Endothelial cell (in vitro differentiated cells): ENCODE results near the gene ZNF598. TPM values are rescaled to one million over a fixed set of nuclear protein-coding genes. Genes with fewer than 3 reads are reported as not detected.

Experiments
- DNase-seq: peaks from one replicate; pipeline ENCODE4 v3.0.0; 2021; ENCODE audit warnings: low spot score
- H3K27ac Mint-ChIP-seq: one replicate; pipeline ENCODE4 v1.8.0; 2021; ENCODE audit warnings: mixed read lengths, inconsistent platforms; ENCODE audit not compliant: unreplicated experiment
- H3K27me3 Mint-ChIP-seq: one replicate; pipeline ENCODE4 v1.8.0; 2021; ENCODE audit warnings: mild to moderate bottlenecking, moderate library complexity, mixed read lengths, inconsistent platforms; ENCODE audit not compliant: unreplicated experiment
- H3K36me3 Mint-ChIP-seq: one replicate; pipeline ENCODE4 v1.8.0; 2021; ENCODE audit warnings: mild to moderate bottlenecking, low read depth, mixed read lengths, inconsistent platforms; ENCODE audit not compliant: unreplicated experiment
- H3K4me1 Mint-ChIP-seq: one replicate; pipeline ENCODE4 v1.8.0; 2021; ENCODE audit warnings: mild to moderate bottlenecking, mixed read lengths, inconsistent platforms; ENCODE audit not compliant: unreplicated experiment
- H3K4me3 Mint-ChIP-seq: one replicate; pipeline ENCODE4 v1.8.0; 2021; ENCODE audit warnings: mild to moderate bottlenecking, mixed read lengths, inconsistent platforms; ENCODE audit not compliant: unreplicated experiment
- H3K9me3 Mint-ChIP-seq: one replicate; pipeline ENCODE4 v1.8.0; 2021; ENCODE audit warnings: mixed read lengths, inconsistent platforms; ENCODE audit not compliant: unreplicated experiment
- total RNA-seq: library from RNA; stranded (reverse); fragmentation: NEBNext Ultra II Directional; extraction: Animal tissue kit (Norgen Biotek cat#: 25700); gene quantifications from one replicate; pipeline ENCODE4 v1.2.1, GENCODE V29; 2021; ENCODE audit not compliant: unreplicated experiment
- TF ChIP-seq, protein P1 (sequence below): fragments of 200-600 bp; sonication (generic); IDR thresholded peaks from one replicate; pipeline ENCODE4 v1.5.0; 2021; ENCODE audit warnings: antibody characterized with exemption; ENCODE audit not compliant: unreplicated experiment

The ZNF598 gene
- total RNA-seq, 1 donor from 2014 or later: 34.4 TPM

GRCh38 chr16:1953734-1954133 is 55.9 kb downstream of the ZNF598 start:
- DNase-seq: no peak
- Mint-ChIP-seq H3K36me3 (no peaks in the 10 kb centered on the region), H3K4me1 (no peaks in the 10 kb centered on the region), H3K4me3 (no peak overlapping the region), H3K27ac (no peak overlapping the region), H3K27me3 (peaks cover 7% of the 10 kb centered on the region), H3K9me3 (no peaks in the 10 kb centered on the region)
- TF ChIP-seq, protein P1, sequence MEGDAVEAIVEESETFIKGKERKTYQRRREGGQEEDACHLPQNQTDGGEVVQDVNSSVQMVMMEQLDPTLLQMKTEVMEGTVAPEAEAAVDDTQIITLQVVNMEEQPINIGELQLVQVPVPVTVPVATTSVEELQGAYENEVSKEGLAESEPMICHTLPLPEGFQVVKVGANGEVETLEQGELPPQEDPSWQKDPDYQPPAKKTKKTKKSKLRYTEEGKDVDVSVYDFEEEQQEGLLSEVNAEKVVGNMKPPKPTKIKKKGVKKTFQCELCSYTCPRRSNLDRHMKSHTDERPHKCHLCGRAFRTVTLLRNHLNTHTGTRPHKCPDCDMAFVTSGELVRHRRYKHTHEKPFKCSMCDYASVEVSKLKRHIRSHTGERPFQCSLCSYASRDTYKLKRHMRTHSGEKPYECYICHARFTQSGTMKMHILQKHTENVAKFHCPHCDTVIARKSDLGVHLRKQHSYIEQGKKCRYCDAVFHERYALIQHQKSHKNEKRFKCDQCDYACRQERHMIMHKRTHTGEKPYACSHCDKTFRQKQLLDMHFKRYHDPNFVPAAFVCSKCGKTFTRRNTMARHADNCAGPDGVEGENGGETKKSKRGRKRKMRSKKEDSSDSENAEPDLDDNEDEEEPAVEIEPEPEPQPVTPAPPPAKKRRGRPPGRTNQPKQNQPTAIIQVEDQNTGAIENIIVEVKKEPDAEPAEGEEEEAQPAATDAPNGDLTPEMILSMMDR: no peak

DNA sequence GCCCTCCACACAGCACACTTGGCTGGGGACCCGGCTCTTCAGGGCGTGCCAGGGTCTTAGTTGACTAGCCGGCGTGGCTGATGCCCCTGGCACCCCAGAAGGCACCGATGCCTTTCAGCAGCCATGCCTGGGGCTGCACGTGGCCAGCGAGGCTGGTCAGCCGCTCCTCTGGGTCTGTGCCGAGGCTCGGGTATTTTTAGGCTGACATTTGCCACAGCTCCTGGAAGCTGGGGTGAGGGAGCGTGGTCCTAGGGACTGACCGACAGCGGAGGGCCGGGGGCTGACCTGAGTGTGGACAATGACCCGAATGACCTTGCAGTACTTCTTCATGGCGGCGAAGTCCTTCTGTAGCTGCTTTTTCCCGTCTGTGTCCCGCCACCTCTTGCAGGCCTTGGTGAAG is 59.1 kb downstream of the ZNF598 start:
- no peaks in the 10 kb centered on the region for H3K4me1 Mint-ChIP-seq
- no peaks in the 10 kb centered on the region for H3K36me3 Mint-ChIP-seq
- DNase-seq: no peak
- peaks cover 6% of the 10 kb centered on the region for H3K27me3 Mint-ChIP-seq
- TF ChIP-seq, protein P1: no peak
- no peak overlapping the region for H3K4me3 Mint-ChIP-seq
- H3K9me3 Mint-ChIP-seq: no peaks in the 10 kb centered on the region
- H3K27ac Mint-ChIP-seq: no peak overlapping the region

GRCh38 chr16:1950047-1950446 is 59.6 kb downstream of the ZNF598 start:
- Mint-ChIP-seq H3K9me3 (no peaks in the 10 kb centered on the region), H3K4me1 (no peaks in the 10 kb centered on the region), H3K4me3 (no peak overlapping the region)

DNA sequence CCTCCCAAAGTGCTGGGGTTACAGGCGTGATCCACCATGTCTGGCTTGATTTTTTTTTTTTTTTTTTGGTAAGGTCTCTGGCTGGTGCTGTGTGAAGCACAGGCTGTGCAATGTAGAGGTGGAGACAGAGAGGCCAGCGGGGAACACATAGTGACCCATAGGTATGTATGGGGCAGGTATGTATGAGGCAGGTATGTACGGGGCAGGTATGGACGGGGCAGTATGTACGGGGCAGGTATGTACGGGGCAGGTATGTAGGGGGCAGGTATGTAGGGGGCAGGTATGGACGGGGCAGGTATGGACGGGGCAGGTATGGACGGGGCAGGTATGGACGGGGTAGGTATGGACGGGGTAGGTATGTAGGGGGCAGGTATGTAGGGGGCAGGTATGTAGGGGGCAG is 60.1 kb downstream of the ZNF598 start:
- no peak for DNase-seq
- Mint-ChIP-seq H3K9me3 (no peaks in the 10 kb centered on the region), H3K4me1 (no peaks in the 10 kb centered on the region), H3K27ac (no peak overlapping the region), H3K4me3 (no peak overlapping the region), H3K27me3 (peaks cover 6% of the 10 kb centered on the region), H3K36me3 (no peaks in the 10 kb centered on the region)
- TF ChIP-seq, protein P1: no peak

More at GRCh38 chr16:1950047-1950446, 59.6 kb downstream of the ZNF598 start:
- Mint-ChIP-seq H3K36me3 (no peaks in the 10 kb centered on the region), H3K27me3 (peaks cover 6% of the 10 kb centered on the region), H3K27ac (no peak overlapping the region)
- no peak for DNase-seq
- TF ChIP-seq, protein P1: no peak

Other genes with a start within 250 kb of the ZNF598 start
- 33.3 TPM for gene NME3, start 238.3 kb downstream of the ZNF598 start, total RNA-seq
- gene EME2, start 237.0 kb downstream of the ZNF598 start, total RNA-seq: 25.4 TPM
- 62.7 TPM for gene MRPS34, start 236.7 kb downstream of the ZNF598 start, total RNA-seq
- gene SPSB3, start 227.2 kb downstream of the ZNF598 start, total RNA-seq: 52.9 TPM
- 49.8 TPM for gene NUBP2, start 226.9 kb downstream of the ZNF598 start, total RNA-seq
- not detected for gene IGFALS, start 216.1 kb downstream of the ZNF598 start, total RNA-seq
- 44.8 TPM for gene HAGH, start 183.0 kb downstream of the ZNF598 start, total RNA-seq
- 23.1 TPM for gene FAHD1, start 182.6 kb downstream of the ZNF598 start, total RNA-seq
- gene MEIOB, start 137.7 kb downstream of the ZNF598 start, total RNA-seq: not detected
- gene HS3ST6, start 91.4 kb downstream of the ZNF598 start, total RNA-seq: not detected
- gene MSRB1, start 66.6 kb downstream of the ZNF598 start, total RNA-seq: 18.1 TPM
- not detected for gene RPL3L, start 55.1 kb downstream of the ZNF598 start, total RNA-seq
- gene NDUFB10, start 50.3 kb downstream of the ZNF598 start, total RNA-seq: 122 TPM
- gene RPS2, start 45.0 kb downstream of the ZNF598 start, total RNA-seq: 3,223 TPM
- gene RNF151, start 43.0 kb downstream of the ZNF598 start, total RNA-seq: not detected
- gene TBL3, start 37.8 kb downstream of the ZNF598 start, total RNA-seq: 25.0 TPM
- 0.23 TPM for gene NOXO1, start 28.4 kb downstream of the ZNF598 start, total RNA-seq
- 30.0 TPM for gene GFER, start 25.6 kb downstream of the ZNF598 start, total RNA-seq
- gene SYNGR3, start 19.9 kb downstream of the ZNF598 start, total RNA-seq: 0.82 TPM
- gene NPW, start 10.0 kb upstream of the ZNF598 start, total RNA-seq: 0.82 TPM
- 78.8 TPM for gene NHERF2, start 17.1 kb upstream of the ZNF598 start, total RNA-seq
- 25.6 TPM for gene NTHL1, start 38.0 kb upstream of the ZNF598 start, total RNA-seq
- 180 TPM for gene TSC2, start 38.2 kb upstream of the ZNF598 start, total RNA-seq
- gene PKD1, start 126.1 kb upstream of the ZNF598 start, total RNA-seq: 70.0 TPM
- gene RAB26, start 138.8 kb upstream of the ZNF598 start, total RNA-seq: 1.9 TPM
- 190 TPM for gene TRAF7, start 146.0 kb upstream of the ZNF598 start, total RNA-seq
- gene CASKIN1, start 186.8 kb upstream of the ZNF598 start, total RNA-seq: 2.4 TPM
- 35.4 TPM for gene MLST8, start 195.6 kb upstream of the ZNF598 start, total RNA-seq
- gene BRICD5, start 201.0 kb upstream of the ZNF598 start, total RNA-seq: 21.1 TPM
- gene PGP, start 205.0 kb upstream of the ZNF598 start, total RNA-seq: 31.5 TPM
- gene E4F1, start 213.8 kb upstream of the ZNF598 start, total RNA-seq: 35.9 TPM
- 1.0 TPM for gene DNASE1L2, start 226.6 kb upstream of the ZNF598 start, total RNA-seq
- gene ECI1, start 241.8 kb upstream of the ZNF598 start, total RNA-seq: 27.1 TPM